Activated T-helper 1 cell treated with anti-CD3 and anti-CD28 coated beads, Interleukin-12 subunit alpha, Interleukin-12 subunit beta, Interleukin-2, Interleukin-4 antibody, amounts not matched to agents 30 ng/mL and 10 ng/mL and 1 ng/mL, durations not matched to agents 14 hours and 24 hours and 36 hours (primary cell): ENCODE data around the gene EFS. TPM values are rescaled to one million over a fixed set of nuclear protein-coding genes. Genes with fewer than 3 reads are reported as not detected.

Source experiments
- DNase-seq: peaks from one replicate; pipeline ENCODE4 v3.0.0; 2021; ENCODE audit warnings: low spot score
- H3K27ac Mint-ChIP-seq: one replicate; pipeline ENCODE4 v1.8.0; 2021; ENCODE audit warnings: mild to moderate bottlenecking, mixed read lengths
- H3K27me3 Mint-ChIP-seq: one replicate; pipeline ENCODE4 v1.8.0; 2022; ENCODE audit warnings: mild to moderate bottlenecking, moderate library complexity, mixed read lengths; ENCODE audit not compliant: insufficient read depth
- H3K36me3 Mint-ChIP-seq: one replicate; pipeline ENCODE4 v1.8.0; 2021; ENCODE audit warnings: low read depth, mixed read lengths
- H3K4me1 Mint-ChIP-seq: one replicate; pipeline ENCODE4 v1.8.0; 2021; ENCODE audit warnings: low read depth, mixed read lengths
- H3K4me3 Mint-ChIP-seq: one replicate; pipeline ENCODE4 v1.8.0; 2021; ENCODE audit warnings: mild to moderate bottlenecking, moderate library complexity, mixed read lengths
- H3K9me3 Mint-ChIP-seq: one replicate; pipeline ENCODE4 v1.8.0; 2021; ENCODE audit warnings: mixed read lengths
- intact Hi-C: fragments of 100-400 bp; cut with micrococcal nuclease; formaldehyde crosslinking; loops from one replicate; pipeline ENCODE4 v1.15.1; 2024
- total RNA-seq: library from RNA; stranded (reverse); gene quantifications from 2 replicates; pipeline ENCODE4 v1.2.3, GENCODE V29; 2022

Gene EFS
- total RNA-seq, 1 donor from 2014 or later = not detected

DNA sequence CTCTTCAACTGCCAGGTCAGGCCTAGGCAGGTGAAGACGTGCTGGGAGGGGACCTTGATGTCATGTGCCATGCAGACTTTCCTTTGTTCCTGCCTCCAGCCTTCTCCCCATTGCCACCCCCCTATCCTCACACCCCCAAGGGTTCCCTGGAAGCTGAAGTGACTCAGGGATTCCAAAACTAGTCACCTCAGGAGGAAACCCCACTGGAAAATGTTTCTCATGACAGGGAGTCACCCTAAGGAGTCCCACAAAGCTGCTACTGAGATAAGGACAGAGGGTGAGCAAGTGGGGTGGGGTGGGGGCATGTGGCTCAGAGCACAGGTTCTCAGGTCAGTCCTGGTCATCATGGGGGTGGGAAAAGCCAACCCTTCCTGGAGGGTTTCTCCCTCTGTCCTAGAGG lies 5.2 kb upstream of the EFS start:
- Mint-ChIP-seq H3K27ac (no peak overlapping the region), H3K4me3 (no peak overlapping the region), H3K9me3 (no peaks in the 10 kb centered on the region), H3K36me3 (no peaks in the 10 kb centered on the region), H3K4me1 (no peaks in the 10 kb centered on the region), H3K27me3 (peaks cover 18% of the 10 kb centered on the region)
- no peak for DNase-seq
- intact Hi-C loops = no loop called here

DNA sequence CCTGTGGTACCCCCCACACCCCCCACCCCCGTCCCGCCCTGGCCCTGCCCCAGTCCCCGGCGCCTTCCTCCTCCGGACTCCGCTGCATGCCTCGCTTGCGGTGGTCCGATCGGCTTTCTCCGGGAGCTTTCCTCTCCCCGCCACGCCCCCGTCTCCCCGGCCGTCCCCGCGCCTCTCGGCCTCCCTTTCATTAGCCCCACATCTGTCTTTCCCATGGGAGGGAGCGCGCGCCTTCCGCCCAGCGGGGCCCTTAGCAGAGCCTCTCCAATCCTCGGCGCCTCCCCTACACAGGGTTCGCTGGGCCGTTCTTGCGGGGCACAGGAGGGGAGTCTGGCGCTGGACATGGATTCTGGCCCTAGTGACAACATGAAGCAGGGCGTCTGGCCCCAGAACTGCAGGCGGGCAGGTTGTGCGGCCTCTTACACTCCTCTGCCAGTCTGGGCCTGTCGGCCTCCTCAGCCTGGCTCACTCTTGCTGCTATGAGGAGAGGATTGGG lies 1.5 kb upstream of the EFS start:
- H3K4me3 Mint-ChIP-seq = no peak overlapping the region
- H3K9me3 Mint-ChIP-seq = no peaks in the 10 kb centered on the region
- no peaks in the 10 kb centered on the region for H3K4me1 Mint-ChIP-seq
- DNase-seq = no peak
- H3K36me3 Mint-ChIP-seq = no peaks in the 10 kb centered on the region
- H3K27me3 Mint-ChIP-seq = peaks cover 31% of the 10 kb centered on the region
- intact Hi-C loops = no loop called here
- no peak overlapping the region for H3K27ac Mint-ChIP-seq

DNA sequence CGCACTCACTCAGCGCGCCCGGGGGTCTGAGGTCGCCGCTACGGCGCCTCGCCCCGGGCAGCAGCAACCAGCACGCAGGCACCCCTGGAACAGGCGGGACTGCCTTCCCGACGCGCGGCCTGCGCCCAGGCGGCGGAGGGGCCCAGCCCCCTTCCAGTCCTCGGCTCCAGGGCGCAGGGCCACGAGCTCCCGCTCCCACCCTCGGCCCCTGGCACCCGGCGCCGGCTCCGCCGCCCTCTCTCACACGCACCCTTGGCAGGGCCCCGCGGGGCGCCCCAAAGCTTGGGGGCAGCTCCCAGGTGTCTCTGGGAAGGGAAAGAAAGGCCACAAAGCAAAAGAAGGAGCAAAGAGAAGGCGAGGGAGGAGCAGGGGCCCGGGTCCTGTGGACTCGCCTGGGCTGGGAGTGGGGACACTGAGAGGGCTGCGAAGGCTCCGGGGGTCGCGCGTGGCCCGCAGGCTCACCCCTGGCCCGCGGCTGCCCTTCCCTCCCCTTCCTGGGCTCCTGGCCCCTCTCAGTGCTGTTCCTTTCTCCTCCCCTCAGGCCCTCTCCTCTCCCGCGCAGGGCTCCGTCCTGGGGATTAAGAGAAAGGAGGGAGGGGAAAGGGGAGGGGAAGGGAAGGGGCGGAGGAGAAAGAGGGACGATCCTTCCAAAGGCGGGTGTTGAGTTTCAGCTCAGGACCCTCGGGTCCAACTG lies 907 bp upstream of the EFS start:
- Mint-ChIP-seq H3K4me1 (no peaks in the 10 kb centered on the region), H3K4me3 (no peak overlapping the region), H3K9me3 (no peaks in the 10 kb centered on the region), H3K27me3 (peaks cover 31% of the 10 kb centered on the region), H3K36me3 (no peaks in the 10 kb centered on the region), H3K27ac (no peak overlapping the region)
- intact Hi-C loops = no loop called here
- no peak for DNase-seq

DNA sequence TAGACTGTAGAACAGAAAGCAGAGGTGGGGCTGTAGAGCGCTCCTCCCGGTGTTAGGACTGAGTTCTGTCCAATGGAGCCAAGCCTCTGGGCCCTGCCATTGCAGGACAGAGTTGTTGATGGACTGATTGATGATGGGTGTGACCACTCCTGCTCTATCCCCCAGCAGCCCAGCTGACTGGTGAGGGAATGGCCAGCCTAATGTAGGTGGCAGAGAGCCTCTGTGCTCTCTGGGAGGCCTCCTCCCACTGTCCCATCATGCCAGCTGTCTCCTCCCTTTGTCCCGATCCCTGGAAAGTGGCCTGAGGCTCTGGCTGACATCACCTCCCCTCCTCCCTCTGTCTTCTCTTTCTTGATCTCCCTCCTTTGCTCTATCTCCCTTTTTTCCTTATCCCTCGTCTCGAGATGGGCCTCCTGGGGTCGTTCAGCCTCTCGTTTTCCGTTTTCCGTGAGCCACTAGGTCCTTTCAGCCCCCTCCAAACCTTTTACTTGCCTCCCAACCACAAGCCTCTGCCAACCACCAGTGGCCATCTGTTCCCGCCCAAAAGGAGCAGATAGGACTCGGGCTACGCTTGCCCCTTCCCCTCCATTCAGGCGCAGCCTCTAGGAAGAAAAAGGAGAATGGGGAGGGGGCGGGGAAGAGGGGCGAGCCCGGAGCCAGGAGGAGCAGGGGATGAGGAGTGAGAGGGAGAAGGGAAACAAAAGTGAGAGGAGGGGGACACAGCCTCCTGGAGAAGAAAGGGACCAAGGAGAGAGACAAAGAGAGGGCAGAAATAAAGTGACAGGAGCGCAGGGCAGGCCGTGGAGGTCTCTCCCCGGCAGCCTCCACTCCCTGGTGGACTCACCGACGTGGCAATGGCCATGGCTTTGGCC lies 572 bp downstream of the EFS start:
- no peaks in the 10 kb centered on the region for H3K4me1 Mint-ChIP-seq
- H3K27me3 Mint-ChIP-seq = peaks cover 31% of the 10 kb centered on the region
- H3K4me3 Mint-ChIP-seq = no peak overlapping the region
- no peak overlapping the region for H3K27ac Mint-ChIP-seq
- DNase-seq = no peak
- no peaks in the 10 kb centered on the region for H3K9me3 Mint-ChIP-seq
- H3K36me3 Mint-ChIP-seq = no peaks in the 10 kb centered on the region
- intact Hi-C loops = no loop called here

DNA sequence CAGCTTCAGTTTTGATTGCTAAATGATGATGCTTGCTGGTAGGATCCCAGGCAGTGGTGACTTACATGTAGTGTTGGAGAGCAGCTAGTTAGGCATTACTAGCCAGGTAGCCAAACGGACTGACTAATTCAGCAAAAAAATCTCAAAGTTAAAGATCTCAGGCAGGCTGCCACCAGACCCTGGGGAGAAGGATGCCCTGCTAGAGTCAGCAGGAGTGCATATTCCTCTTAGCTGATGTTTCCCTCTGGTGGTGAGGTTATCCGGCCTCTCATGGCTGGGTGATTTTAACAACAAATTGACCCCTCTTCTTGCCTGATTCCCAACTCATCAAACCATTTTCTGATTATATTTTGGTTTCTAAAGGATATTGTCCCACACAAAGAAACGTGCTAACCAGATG lies 2.8 kb downstream of the EFS start:
- intact Hi-C loops = no loop called here
- DNase-seq = no peak
- H3K36me3 Mint-ChIP-seq = no peaks in the 10 kb centered on the region
- H3K27ac Mint-ChIP-seq = no peak overlapping the region
- H3K9me3 Mint-ChIP-seq = no peaks in the 10 kb centered on the region
- H3K4me3 Mint-ChIP-seq = no peak overlapping the region
- H3K27me3 Mint-ChIP-seq = peaks cover 23% of the 10 kb centered on the region
- no peaks in the 10 kb centered on the region for H3K4me1 Mint-ChIP-seq

DNA sequence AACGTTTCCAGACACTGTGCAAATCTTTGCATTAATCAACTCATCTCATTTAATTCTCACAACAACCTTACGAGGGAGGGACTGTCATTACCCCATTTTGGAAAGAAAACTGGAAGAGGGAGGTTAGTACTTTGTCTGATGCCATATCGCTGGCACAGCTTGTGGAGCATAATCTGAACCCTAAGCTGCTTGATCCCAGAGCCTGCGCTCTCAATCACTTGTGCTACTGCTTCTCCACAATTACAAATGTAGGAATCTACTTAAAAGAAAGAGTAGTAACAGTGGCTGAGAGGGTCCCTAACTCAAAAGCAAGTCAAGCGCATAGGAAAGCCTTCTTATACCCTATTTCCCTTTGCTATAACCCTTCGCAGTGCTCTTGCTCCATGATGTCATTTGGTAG lies 3.2 kb downstream of the EFS start:
- no peaks in the 10 kb centered on the region for H3K4me1 Mint-ChIP-seq
- H3K27ac Mint-ChIP-seq = no peak overlapping the region
- no peak overlapping the region for H3K4me3 Mint-ChIP-seq
- peaks cover 19% of the 10 kb centered on the region for H3K27me3 Mint-ChIP-seq
- H3K9me3 Mint-ChIP-seq = no peaks in the 10 kb centered on the region
- no peak for DNase-seq
- no peaks in the 10 kb centered on the region for H3K36me3 Mint-ChIP-seq
- intact Hi-C loops = no loop called here

DNA sequence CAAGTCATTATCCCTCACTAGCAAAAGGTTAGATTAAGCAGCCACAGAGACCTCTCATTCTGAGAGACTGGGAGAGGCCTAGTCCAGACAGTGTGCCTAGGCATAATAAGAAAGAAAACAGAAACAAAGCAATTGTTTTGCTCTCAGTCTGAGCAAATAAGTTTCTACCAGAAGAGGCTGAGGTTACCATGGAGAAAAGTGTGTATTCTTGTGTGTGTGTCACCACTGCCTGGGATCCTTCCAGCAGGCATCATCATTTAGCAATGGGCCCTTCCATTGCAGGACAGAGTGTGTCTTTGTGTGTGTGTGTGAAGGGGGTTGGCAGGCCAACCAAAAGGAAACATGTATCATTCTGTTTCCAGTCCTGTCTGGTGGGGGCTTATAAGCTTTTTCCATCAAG lies 3.7 kb downstream of the EFS start:
- no peak overlapping the region for H3K27ac Mint-ChIP-seq

DNA sequence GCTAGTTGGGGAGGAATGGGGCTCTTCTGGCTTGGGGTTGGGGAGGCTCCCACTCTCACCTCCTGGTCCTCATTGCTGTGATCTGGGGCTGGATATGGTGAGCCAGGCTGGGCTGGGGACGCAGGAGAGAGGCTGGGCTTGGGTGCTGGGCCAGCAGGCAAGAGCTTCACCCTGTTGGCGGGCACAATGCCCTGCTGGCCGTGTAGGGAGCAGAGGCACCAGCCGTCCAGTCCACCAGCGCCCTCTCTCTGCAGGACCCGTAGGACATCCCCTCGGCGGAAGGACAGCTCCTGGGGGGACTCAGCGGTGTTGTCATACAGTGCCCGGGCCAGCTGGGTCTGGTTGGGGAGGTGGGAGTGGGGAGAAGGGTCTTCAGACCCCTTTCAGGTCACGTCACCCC lies 4.5 kb downstream of the EFS start:
- H3K9me3 Mint-ChIP-seq = no peaks in the 10 kb centered on the region
- H3K27ac Mint-ChIP-seq = no peak overlapping the region
- DNase-seq = no peak
- no peaks in the 10 kb centered on the region for H3K36me3 Mint-ChIP-seq
- no peaks in the 10 kb centered on the region for H3K4me1 Mint-ChIP-seq
- intact Hi-C loops = no loop called here
- peaks cover 15% of the 10 kb centered on the region for H3K27me3 Mint-ChIP-seq
- H3K4me3 Mint-ChIP-seq = no peak overlapping the region

More for the DNA sequence above, 3.7 kb downstream of the EFS start:
- no peak overlapping the region for H3K4me3 Mint-ChIP-seq
- H3K9me3 Mint-ChIP-seq = no peaks in the 10 kb centered on the region
- intact Hi-C loops = no loop called here
- H3K36me3 Mint-ChIP-seq = no peaks in the 10 kb centered on the region
- H3K27me3 Mint-ChIP-seq = peaks cover 15% of the 10 kb centered on the region
- H3K4me1 Mint-ChIP-seq = no peaks in the 10 kb centered on the region
- no peak for DNase-seq

DNA sequence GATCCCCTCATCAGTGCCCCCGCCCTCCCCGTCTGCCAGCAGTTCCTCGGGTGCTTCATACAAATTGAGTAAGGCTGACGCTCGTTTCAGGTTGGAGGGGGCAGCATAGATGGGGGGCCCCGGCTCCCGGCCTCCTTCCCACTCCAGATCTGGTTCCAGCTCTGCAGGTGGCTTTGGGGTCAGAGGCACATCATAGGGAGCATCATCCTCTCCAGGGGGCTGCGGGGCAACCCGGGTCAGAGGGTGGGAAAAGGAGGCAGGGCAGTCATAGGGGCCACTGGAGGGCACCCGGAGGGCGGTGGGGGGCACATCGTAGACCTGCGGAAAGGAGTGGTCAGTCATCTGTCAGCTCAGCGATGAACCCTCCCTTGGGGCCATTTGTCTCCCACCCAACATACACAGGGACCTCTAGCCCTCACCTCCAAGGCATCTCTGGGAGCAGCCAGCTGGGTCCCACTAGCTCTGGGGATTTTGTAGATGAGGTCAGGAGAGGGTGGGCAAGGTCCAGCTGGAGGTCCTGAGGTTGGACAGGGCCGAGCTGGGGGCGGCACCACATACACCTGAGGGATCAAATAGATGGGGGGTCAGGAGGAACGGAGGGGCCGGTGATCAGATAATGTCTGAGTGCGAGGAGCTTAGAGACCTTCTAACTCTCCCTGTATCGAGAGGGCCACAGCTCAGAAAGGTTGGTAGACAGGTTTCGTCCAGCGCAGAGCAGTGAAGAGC lies 5.1 kb downstream of the EFS start:
- H3K4me1 Mint-ChIP-seq = no peaks in the 10 kb centered on the region
- H3K4me3 Mint-ChIP-seq = no peak overlapping the region
- intact Hi-C loops = no loop called here
- no peaks in the 10 kb centered on the region for H3K9me3 Mint-ChIP-seq
- no peaks in the 10 kb centered on the region for H3K36me3 Mint-ChIP-seq
- no peak overlapping the region for H3K27ac Mint-ChIP-seq
- DNase-seq = no peak
- peaks cover 14% of the 10 kb centered on the region for H3K27me3 Mint-ChIP-seq

DNA sequence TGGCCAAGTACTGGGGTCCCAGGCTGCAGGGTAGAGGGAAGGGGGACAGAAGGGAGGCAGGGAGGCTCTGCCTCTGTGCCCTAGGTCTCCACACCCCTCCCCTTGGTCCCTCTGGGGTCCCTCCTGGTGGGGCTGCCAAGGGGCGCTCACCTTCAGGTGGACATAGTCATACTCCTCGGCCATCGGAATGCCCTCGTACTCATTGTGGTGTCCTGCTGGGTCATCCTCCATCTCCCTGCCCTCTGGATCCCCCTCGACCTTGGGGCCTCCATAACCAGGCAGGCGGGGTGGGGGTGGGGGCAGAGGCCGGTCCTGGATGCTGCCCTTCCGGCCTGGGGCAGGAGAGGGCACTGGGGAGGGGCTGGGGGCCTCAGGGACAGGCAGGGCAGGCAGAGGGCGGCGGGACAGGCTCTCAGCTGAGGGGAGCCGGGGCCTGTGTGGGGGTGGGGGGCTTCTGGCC lies 5.8 kb downstream of the EFS start:
- no peaks in the 10 kb centered on the region for H3K9me3 Mint-ChIP-seq
- peaks cover 9% of the 10 kb centered on the region for H3K27me3 Mint-ChIP-seq
- H3K4me3 Mint-ChIP-seq = no peak overlapping the region
- no peak for DNase-seq
- no peaks in the 10 kb centered on the region for H3K4me1 Mint-ChIP-seq
- H3K36me3 Mint-ChIP-seq = no peaks in the 10 kb centered on the region
- H3K27ac Mint-ChIP-seq = no peak overlapping the region
- intact Hi-C loops = no loop called here

DNA sequence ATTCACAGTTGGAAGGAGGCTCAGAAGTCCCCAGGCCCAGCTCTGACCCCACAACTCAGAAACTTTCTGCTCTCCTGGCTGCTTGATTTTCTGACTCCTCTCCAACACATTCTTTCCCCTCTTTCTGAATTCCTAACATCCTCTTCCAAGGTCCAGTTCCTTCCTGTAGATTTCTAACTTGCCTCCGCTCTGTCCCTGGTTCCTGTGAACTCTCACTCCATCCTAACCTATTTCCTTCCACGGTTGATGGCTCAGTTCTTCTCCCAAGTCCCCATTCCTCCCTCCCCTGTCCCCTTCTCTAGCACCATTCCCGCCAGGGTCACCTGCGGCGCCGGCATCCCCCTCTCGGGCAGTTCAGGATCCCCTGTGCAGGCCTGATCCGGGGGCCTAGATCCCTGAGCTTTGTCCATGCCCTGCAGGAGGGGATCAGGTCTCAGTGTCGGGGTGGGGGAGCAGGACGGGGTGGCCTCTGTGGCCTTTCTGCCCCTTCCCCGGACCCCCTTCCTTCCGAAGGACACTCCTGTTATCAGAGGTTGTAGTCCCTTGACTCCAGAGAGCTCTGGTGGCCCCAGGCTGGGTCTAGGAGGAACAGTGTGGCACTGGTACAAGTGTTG lies 6.3 kb downstream of the EFS start:
- intact Hi-C loops = no loop called here
- Mint-ChIP-seq H3K9me3 (no peaks in the 10 kb centered on the region), H3K27ac (no peak overlapping the region)

DNA sequence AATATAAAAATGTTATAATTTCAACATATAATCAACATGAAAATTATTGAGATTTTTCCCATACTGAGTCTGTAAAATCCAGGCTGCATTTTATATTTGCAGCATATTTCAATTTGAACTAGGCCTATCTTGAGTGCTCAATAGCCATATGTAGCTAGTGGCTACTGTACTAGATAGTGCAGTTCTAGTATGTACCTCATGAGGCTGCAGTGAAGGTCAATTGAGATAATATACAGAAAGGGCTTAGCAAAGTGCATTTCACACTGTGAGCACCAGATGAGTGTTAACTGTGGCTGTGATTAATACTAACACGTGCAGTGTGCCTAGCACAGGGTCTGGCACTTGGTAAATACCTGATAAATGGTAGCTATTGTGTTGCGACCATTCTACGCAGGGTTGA lies 6.9 kb downstream of the EFS start:
- DNase-seq = no peak
- intact Hi-C loops = no loop called here
- no peak overlapping the region for H3K4me3 Mint-ChIP-seq
- peaks cover 13% of the 10 kb centered on the region for H3K27me3 Mint-ChIP-seq
- H3K36me3 Mint-ChIP-seq = no peaks in the 10 kb centered on the region
- peaks cover 1% of the 10 kb centered on the region for H3K4me1 Mint-ChIP-seq
- H3K9me3 Mint-ChIP-seq = no peaks in the 10 kb centered on the region
- H3K27ac Mint-ChIP-seq = no peak overlapping the region

More for the DNA sequence above, 6.3 kb downstream of the EFS start:
- no peak for DNase-seq
- Mint-ChIP-seq H3K4me1 (no peaks in the 10 kb centered on the region), H3K4me3 (no peak overlapping the region), H3K27me3 (peaks cover 11% of the 10 kb centered on the region), H3K36me3 (no peaks in the 10 kb centered on the region)
